DOHH2 (cell line): Measurements from ENCODE around the gene USP28.

Experiments
- H3F3A ChIP-seq: fragments of 200-600 bp; sonication (generic), shearing (Covaris generic); 2 replicates; pipeline ENCODE4 v1.6.0; 2016; ENCODE audit warnings: antibody characterized with exemption, mild to moderate bottlenecking; ENCODE audit not compliant: control insufficient read depth, insufficient read depth
- H3K27ac ChIP-seq: fragments of 200-600 bp; sonication (generic); 2 replicates; pipeline ENCODE4 v1.5.1; 2014; ENCODE audit warnings: low read depth, mild to moderate bottlenecking, low read length, moderate library complexity
- H3K27me3 ChIP-seq: fragments of 200-600 bp; sonication (generic); 2 replicates; pipeline ENCODE4 v1.6.1; 2014; ENCODE audit warnings: mild to moderate bottlenecking, low read length, mixed read lengths; ENCODE audit not compliant: control insufficient read depth
- H3K36me3 ChIP-seq: fragments of 200-600 bp; sonication (generic); 2 replicates; pipeline ENCODE4 v1.6.1; 2014; ENCODE audit warnings: mild to moderate bottlenecking, low read length, moderate library complexity, mixed read lengths; ENCODE audit not compliant: control insufficient read depth
- H3K4me1 ChIP-seq: fragments of 200-600 bp; sonication (generic); 2 replicates; pipeline ENCODE4 v1.6.1; 2014; ENCODE audit warnings: mild to moderate bottlenecking, low read length, mixed read lengths; ENCODE audit not compliant: control insufficient read depth
- H3K4me2 ChIP-seq: fragments of 200-600 bp; sonication (generic); 2 replicates; pipeline ENCODE4 v1.6.0; 2014; ENCODE audit warnings: mild to moderate bottlenecking, low read length, moderate library complexity
- H3K4me3 ChIP-seq: fragments of 200-600 bp; sonication (generic); 2 replicates; pipeline ENCODE4 v1.5.1; 2014; ENCODE audit warnings: mild to moderate bottlenecking, low read length, mixed read lengths
- H3K79me2 ChIP-seq: fragments of 200-600 bp; sonication (generic); 2 replicates; pipeline ENCODE4 v1.6.1; 2014; ENCODE audit warnings: mild to moderate bottlenecking, low read length, mixed read lengths; ENCODE audit not compliant: control insufficient read depth
- H3K9me2 ChIP-seq: fragments of 200-600 bp; sonication (generic); replicated peaks from 2 replicates; pipeline ENCODE4 v1.6.1; 2014; ENCODE audit warnings: mild to moderate bottlenecking, low read length, mixed read lengths; ENCODE audit not compliant: control insufficient read depth
- H3K9me3 ChIP-seq: fragments of 200-600 bp; sonication (generic); 2 replicates; pipeline ENCODE4 v1.6.1; 2014; ENCODE audit warnings: antibody characterized with exemption, low read length, mixed read lengths; ENCODE audit not compliant: control insufficient read depth, insufficient read depth
- H4K20me1 ChIP-seq: fragments of 200-600 bp; sonication (generic); 2 replicates; pipeline ENCODE4 v1.6.0; 2014; ENCODE audit warnings: low read depth, mild to moderate bottlenecking, antibody characterized with exemption, low read length, moderate library complexity; ENCODE audit not compliant: control insufficient read depth, insufficient read depth
- EZH2phosphoT487 ChIP-seq: fragments of 200-600 bp; sonication (generic); IDR thresholded peaks from 2 replicates; pipeline ENCODE4 v1.6.1; 2017; ENCODE audit warnings: borderline replicate concordance, mild to moderate bottlenecking, antibody characterized with exemption, low read length, moderate library complexity, mixed read lengths
- TF ChIP-seq, protein P1 (sequence below): fragments of 200-600 bp; sonication (generic); IDR thresholded peaks from one replicate; pipeline ENCODE4 v1.5.1; 2014; ENCODE audit warnings: antibody characterized with exemption, mild to moderate bottlenecking, low read depth, low read length; ENCODE audit not compliant: poor library complexity, severe bottlenecking

Gene USP28

DNA sequence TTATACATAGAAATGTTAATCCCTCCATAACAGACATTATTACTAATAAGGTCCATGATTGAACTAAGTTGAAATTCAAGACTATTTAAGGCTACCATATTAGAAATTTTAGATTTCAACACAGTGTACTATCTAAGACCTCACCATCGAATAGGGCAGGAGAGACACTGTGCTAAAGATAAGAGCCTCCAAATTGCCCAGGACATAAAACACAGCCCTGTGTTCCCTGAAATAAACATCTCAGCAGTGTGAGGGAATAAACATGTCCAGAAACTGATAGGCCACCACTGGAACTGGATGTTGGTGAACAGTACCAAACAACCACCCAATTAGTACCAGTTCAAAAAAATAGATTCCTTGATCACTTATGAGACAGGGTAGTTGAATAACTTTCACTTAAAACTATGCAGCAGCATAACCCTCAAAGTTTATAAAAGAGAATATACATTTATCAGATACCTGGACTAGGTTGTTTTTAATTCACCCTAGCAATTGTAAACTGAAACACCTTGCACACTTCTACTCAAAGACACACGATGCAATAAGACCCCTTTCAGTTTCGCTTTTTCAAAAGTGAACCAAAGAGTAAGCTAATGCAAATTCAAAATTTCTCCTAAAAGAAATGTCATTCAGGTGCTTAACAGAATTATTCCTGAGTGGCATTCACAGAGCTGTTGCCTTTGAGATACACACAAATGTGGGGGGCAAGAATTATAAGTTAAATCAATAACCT, 34.3 kb downstream of the USP28 start:
- H3K36me3 ChIP-seq = peaks cover 49% of the 10 kb centered on the region
- H3K9me3 ChIP-seq = no peaks in the 10 kb centered on the region
- H3K4me3 ChIP-seq = no peak overlapping the region
- H3K4me2 ChIP-seq = no peak overlapping the region
- H3K4me1 ChIP-seq = peaks cover 7% of the 10 kb centered on the region
- H3F3A ChIP-seq = no peaks in the 10 kb centered on the region
- no peaks in the 10 kb centered on the region for H4K20me1 ChIP-seq
- no peaks in the 10 kb centered on the region for H3K27me3 ChIP-seq
- H3K27ac ChIP-seq = no peak overlapping the region
- no peaks in the 10 kb centered on the region; the same call in 1 of the 2 replicates for H3K79me2 ChIP-seq
- no peaks in the 10 kb centered on the region for H3K9me2 ChIP-seq
- TF ChIP-seq EZH2phosphoT487 = no peak
- TF ChIP-seq, protein P1, sequence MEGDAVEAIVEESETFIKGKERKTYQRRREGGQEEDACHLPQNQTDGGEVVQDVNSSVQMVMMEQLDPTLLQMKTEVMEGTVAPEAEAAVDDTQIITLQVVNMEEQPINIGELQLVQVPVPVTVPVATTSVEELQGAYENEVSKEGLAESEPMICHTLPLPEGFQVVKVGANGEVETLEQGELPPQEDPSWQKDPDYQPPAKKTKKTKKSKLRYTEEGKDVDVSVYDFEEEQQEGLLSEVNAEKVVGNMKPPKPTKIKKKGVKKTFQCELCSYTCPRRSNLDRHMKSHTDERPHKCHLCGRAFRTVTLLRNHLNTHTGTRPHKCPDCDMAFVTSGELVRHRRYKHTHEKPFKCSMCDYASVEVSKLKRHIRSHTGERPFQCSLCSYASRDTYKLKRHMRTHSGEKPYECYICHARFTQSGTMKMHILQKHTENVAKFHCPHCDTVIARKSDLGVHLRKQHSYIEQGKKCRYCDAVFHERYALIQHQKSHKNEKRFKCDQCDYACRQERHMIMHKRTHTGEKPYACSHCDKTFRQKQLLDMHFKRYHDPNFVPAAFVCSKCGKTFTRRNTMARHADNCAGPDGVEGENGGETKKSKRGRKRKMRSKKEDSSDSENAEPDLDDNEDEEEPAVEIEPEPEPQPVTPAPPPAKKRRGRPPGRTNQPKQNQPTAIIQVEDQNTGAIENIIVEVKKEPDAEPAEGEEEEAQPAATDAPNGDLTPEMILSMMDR = no peak

DNA sequence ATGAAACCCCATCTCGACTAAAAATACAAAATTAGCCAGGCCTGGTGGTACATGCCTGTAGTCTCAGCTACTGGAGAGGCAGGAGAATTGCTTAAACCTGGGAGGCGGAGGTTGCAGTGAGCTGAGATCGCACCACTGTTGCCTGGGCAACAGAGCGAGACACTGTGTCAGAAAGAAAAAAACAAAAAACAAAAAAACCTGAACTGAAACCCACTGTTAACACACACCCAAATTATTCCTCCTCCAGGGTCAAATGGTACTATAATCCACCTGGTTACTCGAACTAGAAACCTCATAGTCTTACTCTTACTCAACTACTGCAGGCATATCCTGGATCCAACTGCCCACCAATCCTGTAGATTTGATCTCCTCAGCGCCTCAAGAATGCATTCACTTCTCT, 35.5 kb downstream of the USP28 start:
- H3K79me2 ChIP-seq = no peaks in the 10 kb centered on the region
- no peak overlapping the region for H3K4me2 ChIP-seq
- H3K36me3 ChIP-seq = peaks cover 50% of the 10 kb centered on the region
- H3K4me3 ChIP-seq = no peak overlapping the region
- TF ChIP-seq, protein P1 = no peak
- TF ChIP-seq EZH2phosphoT487 = no peak
- H3K9me2 ChIP-seq = no peaks in the 10 kb centered on the region
- H3K27ac ChIP-seq = no peak overlapping the region
- H3K27me3 ChIP-seq = no peaks in the 10 kb centered on the region
- H3F3A ChIP-seq = no peaks in the 10 kb centered on the region
- H3K9me3 ChIP-seq = no peaks in the 10 kb centered on the region
- H4K20me1 ChIP-seq = no peaks in the 10 kb centered on the region
- peaks cover 7% of the 10 kb centered on the region for H3K4me1 ChIP-seq

DNA sequence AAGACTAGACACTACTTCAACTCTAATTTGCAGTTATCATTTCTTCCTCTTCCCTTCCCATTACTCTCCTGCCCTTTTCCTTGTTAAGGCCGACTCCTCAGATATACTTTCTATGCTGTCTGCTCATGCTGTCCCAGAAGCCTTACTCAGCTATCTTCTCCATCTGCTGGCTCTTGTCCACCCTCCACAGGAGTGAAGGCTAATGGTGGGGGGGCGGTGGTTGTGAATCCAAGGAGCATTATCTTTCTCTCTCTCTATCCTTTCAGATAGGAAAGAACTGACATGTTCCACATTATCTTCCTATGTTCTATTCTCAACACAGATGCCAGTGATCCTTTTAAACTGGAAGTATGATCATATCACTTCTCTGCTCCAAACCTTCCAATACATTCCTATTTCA, 37.4 kb downstream of the USP28 start:
- H3F3A ChIP-seq = no peaks in the 10 kb centered on the region

More for the DNA sequence above, 37.4 kb downstream of the USP28 start:
- no peaks in the 10 kb centered on the region for H4K20me1 ChIP-seq
- no peak overlapping the region for H3K4me3 ChIP-seq
- H3K4me1 ChIP-seq = peaks cover 7% of the 10 kb centered on the region
- TF ChIP-seq, protein P1 = no peak
- TF ChIP-seq EZH2phosphoT487 = no peak
- H3K27me3 ChIP-seq = no peaks in the 10 kb centered on the region
- H3K79me2 ChIP-seq = no peaks in the 10 kb centered on the region
- no peaks in the 10 kb centered on the region for H3K9me3 ChIP-seq
- peaks cover 61% of the 10 kb centered on the region for H3K36me3 ChIP-seq
- no peak overlapping the region for H3K4me2 ChIP-seq
- no peak overlapping the region for H3K27ac ChIP-seq
- H3K9me2 ChIP-seq = no peaks in the 10 kb centered on the region
